HG03432 (cell line): ENCODE results near the gene UNKL.

Experiments
- ATAC-seq: cut with Tn5 transposase; IDR thresholded peaks from one replicate; pipeline ENCODE4 v1.9.1; 2021; ENCODE audit warnings: mild to moderate bottlenecking, moderate library complexity; ENCODE audit not compliant: unreplicated experiment

The UNKL gene

GRCh38 chr16:1314399-1315068 is 100.0 kb downstream of the UNKL start:
- ATAC-seq = no peak

- ATAC-seq = no peak
These were observed 100.7 kb downstream of the UNKL start for GRCh38 chr16:1313721-1314369.
